ENCODE measurements around the gene KLHL3.
"Not testable (repeated sequence)": the region's sequence is repeated elsewhere in the genome, so short reads cannot be mapped to it uniquely, and the experiment has no call there.

KLHL3 gene, protein sequence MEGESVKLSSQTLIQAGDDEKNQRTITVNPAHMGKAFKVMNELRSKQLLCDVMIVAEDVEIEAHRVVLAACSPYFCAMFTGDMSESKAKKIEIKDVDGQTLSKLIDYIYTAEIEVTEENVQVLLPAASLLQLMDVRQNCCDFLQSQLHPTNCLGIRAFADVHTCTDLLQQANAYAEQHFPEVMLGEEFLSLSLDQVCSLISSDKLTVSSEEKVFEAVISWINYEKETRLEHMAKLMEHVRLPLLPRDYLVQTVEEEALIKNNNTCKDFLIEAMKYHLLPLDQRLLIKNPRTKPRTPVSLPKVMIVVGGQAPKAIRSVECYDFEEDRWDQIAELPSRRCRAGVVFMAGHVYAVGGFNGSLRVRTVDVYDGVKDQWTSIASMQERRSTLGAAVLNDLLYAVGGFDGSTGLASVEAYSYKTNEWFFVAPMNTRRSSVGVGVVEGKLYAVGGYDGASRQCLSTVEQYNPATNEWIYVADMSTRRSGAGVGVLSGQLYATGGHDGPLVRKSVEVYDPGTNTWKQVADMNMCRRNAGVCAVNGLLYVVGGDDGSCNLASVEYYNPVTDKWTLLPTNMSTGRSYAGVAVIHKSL

GRCh38 chr5:137735555-137736284 is at the start of gene KLHL3:
TSS of gene KLHL3 (minus strand) at chr5:137736089. CDS start at chr5:137735646, 443 bp downstream.
- DNase-seq (ENCODE audit: low spot score) = peak; percentile 22

GRCh38 chr5:137782984-137783536 is 47.2 kb upstream of the KLHL3 start:
- DNase-seq (ENCODE audit: low spot score) = no peak

DNA sequence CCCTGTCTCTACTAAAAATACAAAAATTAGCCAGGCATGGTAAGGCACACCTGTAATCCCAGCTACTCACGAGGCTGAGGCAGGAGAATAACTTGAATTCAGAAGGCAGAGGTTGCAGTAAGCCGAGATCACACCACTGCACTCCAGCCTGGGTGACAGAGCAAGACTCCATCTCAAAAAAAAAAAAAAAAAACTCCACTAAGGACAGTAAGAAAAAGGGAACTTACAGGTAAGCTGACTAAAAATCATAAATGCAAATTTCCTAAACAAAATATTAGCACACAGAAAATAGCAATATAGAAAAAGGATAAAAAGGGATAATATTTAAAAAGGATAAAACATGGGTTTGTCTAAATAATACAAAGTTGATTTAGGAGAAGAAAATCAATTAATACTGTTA is 46.2 kb upstream of the KLHL3 start:
- no peak for DNase-seq (ENCODE audit: low spot score)

- peak; percentile 22 for DNase-seq (ENCODE audit: low spot score)
Measured at GRCh38 chr5:137778772-137779564, 43.1 kb upstream of the KLHL3 start.

GRCh38 chr5:137767937-137768336 is 32.0 kb upstream of the KLHL3 start:
- DNase-seq (ENCODE audit: low spot score) = not testable (repeated sequence)

DNA sequence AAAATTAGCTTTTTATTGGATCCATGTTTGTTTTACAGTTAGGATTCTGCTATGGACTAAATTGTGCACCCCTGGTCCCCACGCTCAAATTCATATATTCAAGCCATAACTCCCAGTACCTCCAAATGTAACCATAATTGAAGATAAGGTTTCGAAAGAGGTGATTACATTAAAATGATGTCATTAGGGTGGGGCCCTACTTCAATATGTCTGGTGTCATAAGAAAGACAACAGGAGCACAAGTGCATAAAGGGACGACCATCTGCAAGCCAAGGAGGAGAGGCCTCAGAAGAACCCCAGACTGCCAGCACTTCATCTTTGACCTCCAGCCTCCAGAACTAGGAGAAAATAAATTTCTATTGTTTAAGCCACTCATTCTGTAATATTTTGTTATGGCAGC is 25.7 kb upstream of the KLHL3 start:
- no peak for DNase-seq (ENCODE audit: low spot score)

DNA sequence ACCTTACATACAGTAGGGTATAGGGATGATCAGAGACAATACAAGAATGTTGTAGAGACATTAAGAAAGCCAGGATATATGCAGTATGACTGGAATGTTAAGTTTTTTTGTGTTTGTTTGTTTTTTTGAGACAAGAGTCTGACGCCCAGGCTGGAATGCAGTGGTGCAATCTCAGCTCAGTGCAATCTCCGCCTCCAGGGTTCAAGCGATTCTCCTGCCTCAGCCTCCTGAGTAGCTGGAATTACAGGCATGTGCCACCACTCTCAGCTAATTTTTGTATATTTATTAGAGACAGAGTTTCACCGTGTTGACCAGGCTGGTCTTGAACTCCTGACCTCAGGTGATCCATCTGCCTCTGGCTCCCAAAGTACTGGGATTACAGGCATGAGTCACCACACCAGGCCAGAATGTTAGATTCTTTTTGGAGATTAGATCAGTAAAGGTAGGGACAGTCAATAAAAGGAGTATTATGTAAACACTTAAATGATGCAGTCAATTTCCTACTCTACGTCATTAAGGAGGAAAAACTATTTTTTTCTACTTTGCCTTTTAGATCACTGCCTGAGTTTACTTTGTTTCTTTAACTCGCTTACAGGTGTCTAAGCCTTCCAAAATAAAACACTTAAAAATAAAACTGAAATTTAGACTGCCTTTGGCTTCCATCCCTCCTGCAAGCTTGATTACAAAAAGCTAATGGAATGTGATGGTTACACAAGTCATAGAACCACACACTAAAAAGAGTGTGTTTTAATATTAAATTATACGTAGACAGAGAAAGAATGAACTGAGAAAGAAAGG is 25.0 kb upstream of the KLHL3 start:
- DNase-seq (ENCODE audit: low spot score) = no peak

DNA sequence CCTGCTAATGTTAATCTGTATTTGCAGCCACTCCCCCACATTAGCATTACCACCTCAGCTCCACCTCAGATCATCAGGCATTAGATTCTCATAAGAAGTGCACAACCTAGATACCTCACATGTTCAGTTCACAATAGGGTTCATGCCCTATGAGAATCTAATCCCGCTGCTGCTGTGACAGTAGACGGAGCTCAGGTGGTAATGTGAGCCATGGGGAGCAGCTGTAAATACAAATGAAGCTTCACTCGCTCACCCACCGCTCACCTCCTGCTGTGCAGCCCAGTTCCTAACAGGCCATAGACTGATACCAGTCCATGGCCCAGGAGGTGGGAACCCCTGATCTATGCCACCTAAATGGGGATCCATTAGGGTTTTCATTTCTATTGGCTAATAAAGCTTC is 24.4 kb upstream of the KLHL3 start:
- no peak for DNase-seq (ENCODE audit: low spot score)

- DNase-seq (ENCODE audit: low spot score) = no peak
Measured at GRCh38 chr5:137758715-137759306, 22.9 kb upstream of the KLHL3 start.

- DNase-seq (ENCODE audit: low spot score) = no peak
Measured at GRCh38 chr5:137758121-137758520, 22.2 kb upstream of the KLHL3 start.

GRCh38 chr5:137757634-137758033 is 21.7 kb upstream of the KLHL3 start:
- no peak for DNase-seq (ENCODE audit: low spot score)

DNA sequence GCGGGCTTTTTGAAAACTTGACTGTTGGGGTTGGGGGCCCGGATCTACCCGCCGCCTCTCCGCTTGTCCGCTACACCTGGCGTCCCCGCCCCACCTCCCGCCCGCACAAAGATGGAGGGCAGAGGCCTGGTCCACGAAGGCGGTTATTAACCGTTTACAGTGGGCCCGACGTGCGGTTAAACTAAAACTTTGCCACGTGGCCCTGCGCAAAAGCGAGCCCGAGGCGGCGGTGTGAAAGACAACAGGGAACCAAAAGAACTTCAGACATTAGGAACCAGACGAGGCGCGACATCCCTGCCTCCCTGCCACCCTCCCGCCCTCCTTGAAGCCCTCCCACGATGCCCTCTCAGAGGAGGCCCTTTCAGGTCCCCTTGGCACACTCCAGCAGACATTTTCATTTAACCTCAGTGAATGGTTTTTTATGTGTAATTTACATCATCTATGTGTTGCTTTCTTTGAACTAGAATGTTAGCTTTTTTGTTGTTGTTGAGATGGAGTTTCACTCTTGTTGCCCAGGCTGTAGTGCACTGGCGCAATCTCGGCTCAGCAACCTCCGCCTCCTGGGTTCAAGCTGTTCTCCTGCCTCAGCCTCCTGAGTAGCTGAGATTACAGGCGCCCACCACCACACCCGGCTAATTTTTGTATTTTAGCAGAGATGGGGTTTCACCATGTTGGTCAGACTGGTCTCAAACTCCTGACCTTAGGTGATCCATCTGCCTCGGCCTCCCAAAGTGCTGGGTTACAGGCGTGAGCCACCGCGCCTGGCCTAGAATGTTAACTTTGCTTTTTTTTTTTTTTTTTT is 19.3 kb upstream of the KLHL3 start:
- DNase-seq (ENCODE audit: low spot score) = no peak

- DNase-seq (ENCODE audit: low spot score) = peak; percentile 96
Measured at GRCh38 chr5:137754188-137754960, 18.5 kb upstream of the KLHL3 start, which contains the start of gene HNRNPA0. TSS of gene HNRNPA0 (minus strand) at chr5:137754363. CDS start at chr5:137754066, 297 bp downstream.

DNA sequence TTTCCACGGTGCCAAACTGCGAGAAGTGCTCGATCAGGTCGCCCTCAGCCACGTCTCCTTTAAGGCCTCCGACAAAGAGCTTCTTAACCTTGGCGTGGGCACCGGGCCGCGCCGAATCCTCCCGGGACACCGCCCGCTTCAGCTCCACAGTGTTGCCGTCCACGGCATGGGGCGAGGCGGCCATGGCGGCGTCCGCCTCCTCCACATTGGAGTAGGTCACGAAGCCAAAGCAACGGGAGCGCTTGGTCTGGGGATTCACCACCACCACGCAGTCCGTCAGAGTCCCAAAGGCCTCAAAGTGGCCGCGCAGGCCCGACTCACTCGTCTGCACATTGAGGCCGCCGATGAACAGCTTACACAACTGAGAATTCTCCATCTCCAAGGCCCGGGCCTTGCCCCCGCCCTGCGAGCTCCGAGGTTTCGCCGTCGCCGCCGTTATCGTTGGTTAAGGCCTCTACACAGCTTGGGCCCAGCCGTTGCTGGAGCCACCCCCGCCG is 17.9 kb upstream of the KLHL3 start:
- no peak for DNase-seq (ENCODE audit: low spot score)

GRCh38 chr5:137752905-137753690 is 17.2 kb upstream of the KLHL3 start:
- DNase-seq (ENCODE audit: low spot score) = peak; percentile 35

DNA sequence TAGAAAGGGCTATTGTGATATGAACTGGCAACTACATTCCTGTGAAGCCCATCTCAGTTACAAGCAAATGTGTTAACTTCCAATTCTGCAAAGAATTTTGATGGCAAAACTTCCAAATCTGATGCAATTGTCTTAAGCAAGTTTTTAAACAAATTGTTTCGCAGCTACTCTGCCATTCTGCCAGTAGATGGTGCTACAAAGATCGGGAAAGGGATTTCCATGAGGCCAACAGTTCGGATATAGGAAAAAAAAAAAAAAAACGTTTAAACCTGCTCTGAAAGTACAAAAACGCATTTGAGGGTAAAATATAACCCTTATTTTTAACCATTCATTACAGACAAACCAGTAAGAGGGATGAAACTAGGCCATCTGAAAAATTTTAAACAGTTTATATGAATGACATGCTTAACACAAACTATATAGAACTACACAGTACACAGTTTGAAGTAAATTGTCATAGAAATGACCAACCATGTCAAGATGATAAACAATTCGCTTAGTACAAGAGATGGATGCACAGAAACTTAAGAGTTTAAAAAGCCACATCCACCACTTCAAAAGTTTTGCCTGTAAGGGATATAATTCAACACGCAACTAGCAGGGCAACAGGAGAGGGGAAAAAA is 16.1 kb upstream of the KLHL3 start:
- peak; percentile 38 for DNase-seq (ENCODE audit: low spot score)

DNA sequence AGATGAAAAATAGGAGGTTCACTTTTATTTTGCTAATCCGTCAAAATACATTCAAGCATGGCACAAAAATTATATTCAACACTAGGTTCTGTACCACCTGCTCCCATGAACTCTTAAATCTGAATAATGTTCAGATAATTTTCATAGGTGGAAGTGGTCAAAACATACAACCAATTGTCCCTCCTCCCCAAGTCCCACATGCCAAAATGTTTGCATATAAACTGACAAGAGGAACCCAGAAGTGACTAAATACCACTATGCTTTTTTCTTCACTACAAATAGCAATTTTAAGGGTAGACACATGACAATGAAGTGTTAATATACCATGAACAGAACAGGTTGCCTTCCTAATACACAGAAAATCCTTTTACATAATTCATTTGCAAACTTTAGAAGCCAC is 14.5 kb upstream of the KLHL3 start:
- no peak for DNase-seq (ENCODE audit: low spot score)
